T-cell (primary cell): ENCODE measurements around the gene SAFB. TPM values are rescaled to one million over a fixed set of nuclear protein-coding genes. Genes with fewer than 3 reads are reported as not detected.

Experiments
- ATAC-seq, 4 experiments: fragments of 200-7000 bp in 3 of 4; fragments of 150-1000 bp in 1 of 4; cut with Tn5 transposase; replicated peaks in 1 of 4; 1 replicate in 3 of 4; 2 replicates in 1 of 4; pipeline ENCODE4 v1.10.0; 2021; ENCODE audit warnings: moderate library complexity in 3 of 4, mild to moderate bottlenecking in 2 of 4, moderate number of reproducible peaks in 1 of 4
- CTCF ChIA-PET, 2 donors: fragments of 300-600 bp; sonication (Branson Sonifier 250); formaldehyde crosslinking; loops; one replicate each; lab custom pipeline; 2022; ENCODE audit warnings: antibody characterized with exemption in 2 of 2; lab: Charles Lee
- POLR2A ChIA-PET, 2 donors: fragments of 300-600 bp; sonication (Branson Sonifier 250); formaldehyde crosslinking; loops; one replicate each; lab custom pipeline; 2022; ENCODE audit warnings: antibody characterized with exemption in 2 of 2; lab: Charles Lee
- DNase-seq, 35 experiments: peaks; one replicate each; pipeline versions ENCODE4 v3.0.0 to v3.0.0-alpha.2; 2013 to 2023
- H3K27ac ChIP-seq: one replicate; pipeline ENCODE4 v1.5.1; 2013; ENCODE audit warnings: low read length
- H3K27me3 ChIP-seq, 2 experiments: replicated peaks in 1 of 2; 1 replicate in 1 of 2; 2 replicates in 1 of 2; pipeline versions ENCODE4 v1.6.1 to v1.7.0; 2013; ENCODE audit warnings: low read length in 1 of 2, mixed read lengths in 1 of 2; ENCODE audit not compliant: control insufficient read depth in 2 of 2, insufficient read depth in 2 of 2; ENCODE audit errors: extremely low read depth in 1 of 2
- H3K36me3 ChIP-seq, 2 donors: 1 replicate in 1 of 2; 2 replicates in 1 of 2; pipeline versions ENCODE4 v1.6.1 to v1.7.0; 2013; ENCODE audit warnings: low read length in 1 of 2; ENCODE audit not compliant: control insufficient read depth in 2 of 2, insufficient read depth in 1 of 2; ENCODE audit errors: extremely low read depth in 1 of 2
- H3K4me1 ChIP-seq, 2 experiments: 1 replicate in 1 of 2; 2 replicates in 1 of 2; pipeline versions ENCODE4 v1.6.1 to v1.7.0; 2013; ENCODE audit warnings: low read length in 2 of 2, mixed read lengths in 1 of 2; ENCODE audit not compliant: insufficient read depth in 2 of 2, control insufficient read depth in 1 of 2; ENCODE audit errors: extremely low read depth in 1 of 2
- H3K4me3 ChIP-seq, 2 donors: 1 replicate in 1 of 2; 2 replicates in 1 of 2; pipeline versions ENCODE4 v1.5.1 to v1.7.0; 2013; ENCODE audit warnings: mild to moderate bottlenecking in 2 of 2, low read length in 1 of 2, moderate library complexity in 1 of 2; ENCODE audit not compliant: control insufficient read depth in 1 of 2; ENCODE audit errors: extremely low read depth in 1 of 2
- H3K9me3 ChIP-seq: 2 replicates; pipeline ENCODE4 v1.7.0; 2013
- H3K27ac Mint-ChIP-seq, 2 donors: one replicate each; pipeline ENCODE4 v1.8.0; 2020 to 2021; ENCODE audit warnings: mild to moderate bottlenecking in 2 of 2, mixed read lengths in 2 of 2
- H3K27me3 Mint-ChIP-seq, 2 donors: one replicate each; pipeline ENCODE4 v1.8.0; 2021 to 2022; ENCODE audit warnings: mixed read lengths in 2 of 2
- H3K36me3 Mint-ChIP-seq: one replicate; pipeline ENCODE4 v1.8.0; 2021; ENCODE audit warnings: mixed read lengths
- H3K4me1 Mint-ChIP-seq, 3 donors: one replicate each; pipeline ENCODE4 v1.8.0; 2020 to 2022; ENCODE audit warnings: mixed read lengths in 3 of 3, mild to moderate bottlenecking in 1 of 3
- H3K4me3 Mint-ChIP-seq, 3 donors: one replicate each; pipeline ENCODE4 v1.8.0; 2020 to 2022; ENCODE audit warnings: mild to moderate bottlenecking in 3 of 3, mixed read lengths in 3 of 3, moderate library complexity in 3 of 3
- H3K9me3 Mint-ChIP-seq, 3 donors: one replicate each; pipeline ENCODE4 v1.8.0; 2020 to 2022; ENCODE audit warnings: mixed read lengths in 3 of 3
- WGBS: methylation state at CpG from one replicate; pipeline ENCODE4 v1.1.5; 2013; ENCODE audit warnings: missing lambda C conversion rate; ENCODE audit not compliant: insufficient coverage; 5-methylcytosine and 5-hydroxymethylcytosine counted together
- total RNA-seq, 35 experiments: library from RNA in 6 of 35; stranded (reverse) in 6 of 35; fragments of 120-200 nt in 1 of 35; gene quantifications; one replicate each; pipeline versions ENCODE4 v1.2.1 to v1.2.4 and lab custom pipeline; 2013 to 2026

SAFB gene
- total RNA-seq, 5 donors from 2014 or later (not counting 1 experiment from before 2014, with no cell fraction given): 164 to 203 (median 195) TPM

DNA sequence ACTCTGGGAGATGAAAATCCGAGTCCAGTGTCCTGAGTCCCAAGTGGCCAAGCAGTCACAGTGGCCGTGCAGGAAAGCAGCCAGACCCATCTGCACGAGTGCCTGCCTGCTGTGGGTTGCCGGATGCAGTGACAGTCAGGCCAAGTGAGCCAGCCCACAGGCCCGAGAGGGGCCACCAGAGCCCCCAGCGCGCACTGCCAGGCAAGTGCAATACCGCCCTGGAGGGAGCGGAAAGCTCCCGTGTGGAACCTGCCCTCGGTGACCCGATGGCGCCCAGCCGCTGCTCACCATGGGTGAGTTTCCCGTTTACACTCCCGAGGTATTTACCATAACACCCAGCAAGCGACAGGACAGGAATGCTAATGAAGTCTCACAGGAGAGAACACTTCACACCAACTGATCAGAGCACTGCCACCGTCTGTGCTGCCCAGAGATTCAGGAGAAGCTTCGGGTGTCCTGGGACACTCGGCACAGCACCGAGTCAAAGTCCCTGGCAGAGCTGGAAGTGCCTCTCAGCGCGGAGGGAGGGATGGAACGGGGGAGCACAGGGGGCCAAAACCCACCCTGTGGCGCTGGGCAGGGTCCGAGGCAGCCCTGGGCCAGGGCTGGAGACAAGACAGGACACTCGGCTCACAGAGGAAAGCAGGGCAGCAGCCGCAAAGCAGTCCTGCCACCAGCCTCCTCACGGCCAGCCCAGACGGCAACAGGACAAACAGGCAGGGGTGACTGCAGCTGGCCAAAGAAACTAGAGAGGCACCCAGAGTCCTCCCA lies 33.8 kb upstream of the SAFB start:
- 94% methylated on average over 30 of the region's 30 CpGs for WGBS
- Histone ChIP-seq H3K27me3 (no peaks in the 10 kb centered on the region), H3K4me3 (no peak overlapping the region), H3K4me1 (peaks cover 0 to 18% of the 10 kb centered on the region in 2 experiments), H3K27ac (no peak overlapping the region), H3K36me3 (peaks cover 24 to 71% of the 10 kb centered on the region in 2 donors), H3K9me3 (no peaks in the 10 kb centered on the region)
- DNase-seq (no peak), ATAC-seq (no peak)
- ChIA-PET CTCF (no interaction called here), POLR2A (interaction anchor here in 1 of 2 donors (0.5 kb wide), 1 partner anchor 9 kb away, joined by 7 read pairs; no protein-coding TSS in a partner anchor)
- Mint-ChIP-seq H3K36me3 (peaks cover 46% of the 10 kb centered on the region), H3K27ac (no peak overlapping the region), H3K4me1 (peaks cover 18 to 23% (median 19%) of the 10 kb centered on the region in 3 donors), H3K27me3 (no peaks in the 10 kb centered on the region), H3K9me3 (no peaks in the 10 kb centered on the region), H3K4me3 (no peak overlapping the region)

DNA sequence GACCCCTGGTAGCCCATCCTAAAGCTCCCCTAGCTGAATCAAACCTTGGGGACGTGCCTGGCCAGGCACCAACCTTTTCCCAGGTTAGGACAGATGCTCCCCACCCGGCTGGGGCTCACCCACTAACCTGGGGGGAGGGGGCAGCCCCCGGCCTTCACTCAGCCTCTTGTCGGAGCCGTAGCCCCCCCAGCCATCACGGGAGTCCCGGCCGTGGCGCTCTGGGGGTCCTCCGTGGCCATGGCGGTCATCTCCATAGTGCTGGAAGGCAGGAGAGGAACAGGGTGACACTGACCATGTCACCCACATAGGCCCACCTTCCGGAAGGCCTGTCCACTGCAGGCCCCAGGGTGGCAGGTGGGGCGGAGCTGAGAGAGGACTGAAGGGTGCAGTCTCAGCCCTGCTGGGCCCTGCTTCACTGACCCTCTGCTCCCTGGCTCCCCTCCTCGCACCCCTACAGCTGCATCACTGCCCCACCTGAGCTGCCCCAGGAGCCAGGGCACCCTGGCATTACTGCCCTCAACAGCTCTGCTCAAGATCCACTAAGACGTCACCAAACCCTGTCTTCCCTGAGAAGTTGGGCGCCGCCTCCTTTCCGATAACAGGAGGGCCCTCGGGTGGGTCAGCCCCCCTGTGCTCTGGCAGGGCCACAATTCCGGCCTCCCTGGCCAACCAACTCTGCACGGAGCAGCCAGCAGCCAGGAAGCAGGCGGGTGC lies 32.6 kb upstream of the SAFB start:
- ATAC-seq (no peak), DNase-seq (no peak)
- Histone ChIP-seq H3K36me3 (peaks cover 33 to 80% of the 10 kb centered on the region in 2 donors), H3K4me1 (peaks cover 0 to 20% of the 10 kb centered on the region in 2 experiments), H3K27me3 (no peaks in the 10 kb centered on the region), H3K9me3 (no peaks in the 10 kb centered on the region), H3K4me3 (no peak overlapping the region), H3K27ac (no peak overlapping the region)
- Mint-ChIP-seq H3K27me3 (no peaks in the 10 kb centered on the region), H3K9me3 (no peaks in the 10 kb centered on the region), H3K27ac (no peak overlapping the region), H3K4me3 (no peak overlapping the region), H3K4me1 (peaks cover 19 to 26% (median 22%) of the 10 kb centered on the region in 3 donors), H3K36me3 (peaks cover 49% of the 10 kb centered on the region)
- POLR2A ChIA-PET: interaction anchor here in 1 of 2 donors (0.6 kb wide), 1 partner anchor 600 kb away, joined by 3 read pairs; no protein-coding TSS in a partner anchor
- WGBS: 97% methylated on average over 19 of the region's 22 CpGs
- CTCF ChIA-PET: no interaction called here

DNA sequence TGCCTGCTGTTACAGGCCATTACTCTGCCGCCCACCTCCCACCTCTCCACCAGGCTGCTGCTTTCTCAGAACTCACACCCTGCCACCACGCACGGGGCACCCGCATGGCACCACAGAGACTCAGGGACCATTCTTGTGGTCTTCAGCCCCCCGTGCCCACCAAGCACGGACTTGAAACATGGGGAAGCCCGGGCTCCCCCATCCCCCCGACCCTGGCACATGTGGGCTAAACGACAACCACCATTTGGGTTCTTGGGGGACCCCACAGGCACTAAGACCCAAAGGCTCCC lies 32.1 kb upstream of the SAFB start:
- CTCF ChIA-PET: no interaction called here
- Histone ChIP-seq H3K4me1 (peaks cover 0 to 19% of the 10 kb centered on the region in 2 experiments), H3K4me3 (no peak overlapping the region), H3K9me3 (no peaks in the 10 kb centered on the region), H3K27ac (no peak overlapping the region), H3K36me3 (peaks cover 35 to 85% of the 10 kb centered on the region in 2 donors), H3K27me3 (no peaks in the 10 kb centered on the region)
- H3K9me3 Mint-ChIP-seq: no peaks in the 10 kb centered on the region
- no peak overlapping the region for H3K4me3 Mint-ChIP-seq
- 92% methylated on average over 9 of the region's 9 CpGs for WGBS
- DNase-seq: no peak
- peaks cover 54% of the 10 kb centered on the region for H3K36me3 Mint-ChIP-seq
- POLR2A ChIA-PET: no interaction called here
- no peak overlapping the region for H3K27ac Mint-ChIP-seq
- ATAC-seq: no peak
- H3K4me1 Mint-ChIP-seq: peaks cover 18 to 24% (median 20%) of the 10 kb centered on the region in 3 donors
- H3K27me3 Mint-ChIP-seq: no peaks in the 10 kb centered on the region

DNA sequence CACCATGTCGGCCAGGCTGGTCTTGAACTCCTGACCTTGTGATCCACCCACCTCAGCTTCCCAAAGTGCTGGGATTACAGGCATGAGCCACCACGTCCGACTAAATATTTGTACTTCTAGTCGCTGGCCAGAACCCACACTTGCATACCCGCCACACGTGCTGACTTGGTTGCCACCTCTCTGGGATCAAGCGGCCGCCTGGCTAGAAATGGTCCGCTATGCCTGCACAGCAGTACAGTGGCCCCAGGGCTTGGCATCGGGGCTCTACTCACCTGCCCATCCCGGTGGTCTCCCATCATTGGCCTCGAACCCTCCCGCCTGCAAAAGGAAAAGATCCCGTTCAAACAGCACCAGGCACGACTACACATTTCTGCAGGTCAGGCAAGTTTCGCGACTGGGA lies 31.4 kb upstream of the SAFB start:
- ChIA-PET CTCF (no interaction called here), POLR2A (no interaction called here)
- H3K36me3 Mint-ChIP-seq: peaks cover 57% of the 10 kb centered on the region
- Histone ChIP-seq H3K4me1 (peaks cover 0 to 12% of the 10 kb centered on the region in 2 experiments), H3K36me3 (peaks cover 33 to 91% of the 10 kb centered on the region in 2 donors), H3K27me3 (no peaks in the 10 kb centered on the region), H3K4me3 (no peak overlapping the region), H3K9me3 (no peaks in the 10 kb centered on the region), H3K27ac (no peak overlapping the region)
- DNase-seq: no peak
- no peak overlapping the region for H3K27ac Mint-ChIP-seq
- no peak for ATAC-seq
- H3K27me3 Mint-ChIP-seq: no peaks in the 10 kb centered on the region
- H3K4me1 Mint-ChIP-seq: peaks cover 14 to 18% (median 18%) of the 10 kb centered on the region in 3 donors
- no peak overlapping the region for H3K4me3 Mint-ChIP-seq
- no peaks in the 10 kb centered on the region for H3K9me3 Mint-ChIP-seq
- 95% methylated on average over 9 of the region's 17 CpGs for WGBS

DNA sequence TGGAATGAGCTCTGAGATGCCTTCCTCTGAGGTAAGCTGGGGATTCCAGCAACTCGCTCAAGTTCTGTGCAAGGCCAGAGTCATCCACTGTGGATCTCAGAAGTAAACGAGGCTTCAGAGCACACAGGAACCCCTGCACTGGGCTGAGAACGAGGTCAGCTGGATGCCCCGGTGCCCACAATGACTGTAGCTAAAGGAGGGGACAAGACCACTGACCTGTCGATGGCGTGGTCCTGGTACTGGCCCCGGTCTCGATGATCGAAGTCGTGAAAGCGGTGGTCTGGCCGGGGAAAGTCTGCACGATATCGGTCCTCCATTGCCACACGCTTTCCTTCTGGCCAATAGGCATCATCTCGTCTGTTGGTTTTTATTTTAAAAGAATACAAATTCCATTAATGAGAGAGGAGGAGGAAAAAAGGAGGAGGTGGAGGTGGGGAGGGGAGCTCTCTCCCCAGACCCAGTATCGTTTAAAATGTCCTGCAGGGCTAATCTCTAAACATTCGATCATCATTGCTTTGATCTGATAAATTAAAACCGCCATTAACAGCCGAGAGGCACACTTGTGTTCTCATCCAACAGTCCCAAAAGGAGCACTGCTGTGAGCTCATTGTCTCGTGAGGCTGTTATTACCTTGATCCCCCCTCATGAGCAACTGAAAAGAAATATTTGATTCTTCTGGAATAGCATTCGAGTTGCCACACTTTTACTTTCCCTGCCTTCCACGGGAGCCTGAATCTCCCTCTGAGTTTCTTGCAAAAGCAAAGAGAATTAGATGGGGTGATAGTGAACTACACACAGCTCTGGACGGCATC lies 30.1 kb upstream of the SAFB start:
- Histone ChIP-seq H3K36me3 (peaks cover 33 to 96% of the 10 kb centered on the region in 2 donors), H3K9me3 (no peaks in the 10 kb centered on the region), H3K4me3 (no peak overlapping the region), H3K27ac (no peak overlapping the region), H3K27me3 (no peaks in the 10 kb centered on the region), H3K4me1 (peaks cover 0 to 9% of the 10 kb centered on the region in 2 experiments)
- H3K4me3 Mint-ChIP-seq: no peak overlapping the region
- H3K9me3 Mint-ChIP-seq: no peaks in the 10 kb centered on the region
- ChIA-PET CTCF (interaction anchor here in 1 of 2 donors (1.2 kb wide), 1 partner anchor 16 kb away, joined by 6 read pairs; no protein-coding TSS in a partner anchor), POLR2A (interaction anchor here in 1 of 2 donors (1.3 kb wide), 1 partner anchor 13 kb away, joined by 3 read pairs; no protein-coding TSS in a partner anchor)
- no peaks in the 10 kb centered on the region for H3K27me3 Mint-ChIP-seq
- peaks cover 10 to 17% (median 10%) of the 10 kb centered on the region in 3 donors for H3K4me1 Mint-ChIP-seq
- H3K36me3 Mint-ChIP-seq: peaks cover 56% of the 10 kb centered on the region
- 98% methylated on average over 19 of the region's 24 CpGs for WGBS
- no peak overlapping the region for H3K27ac Mint-ChIP-seq
- ATAC-seq (no peak), DNase-seq (no peak)
